HEK293 (cell line): ENCODE data around the gene GTF3C4.
"Not testable (repeated sequence)": the region's sequence is repeated elsewhere in the genome, so short reads cannot be mapped to it uniquely, and the experiment has no call there.

ENCODE experiments used
- CTCF ChIA-PET: fragments of 350-600 bp; formaldehyde crosslinking; extraction: SDS; loops from one replicate; lab custom pipeline; 2021; ENCODE audit warnings: antibody characterized with exemption; lab: Yijun Ruan, JAX
- POLR2A ChIA-PET: fragments of 300-600 bp; formaldehyde crosslinking; extraction: SDS; loops from one replicate; lab custom pipeline; 2020; ENCODE audit warnings: antibody characterized with exemption, inconsistent platforms; lab: Yijun Ruan, JAX
- H3K27ac ChIP-seq: fragments of 200-500 bp; sonication (Bioruptor generic); 2 replicates; pipeline ENCODE4 v1.5.1; 2014; ENCODE audit warnings: low read depth, low read length, control low read depth, inconsistent platforms; ENCODE audit errors: extremely low read depth
- H3K36me3 ChIP-seq, 2 experiments: fragments of 200-500 bp in 1 of 2; sonication (Bioruptor generic) in 1 of 2; 1 replicate in 1 of 2; 2 replicates in 1 of 2; pipeline ENCODE4 v1.5.1; 2014 to 2017; ENCODE audit warnings: inconsistent platforms in 2 of 2, low read length in 2 of 2; ENCODE audit not compliant: control insufficient read depth in 2 of 2, insufficient read depth in 1 of 2
- H3K4me1 ChIP-seq: fragments of 200-500 bp; sonication (Bioruptor generic); 2 replicates; pipeline ENCODE4 v1.5.1; 2014; ENCODE audit warnings: mild to moderate bottlenecking, low read length, inconsistent platforms; ENCODE audit not compliant: control insufficient read depth, insufficient read depth
- H3K4me3 ChIP-seq: 2 replicates; pipeline ENCODE4 v1.5.1; 2011; ENCODE audit warnings: low read depth, mild to moderate bottlenecking, control low read depth, low read length, moderate library complexity
- H3K9me3 ChIP-seq: fragments of 200-500 bp; sonication (Bioruptor generic); 2 replicates; pipeline ENCODE4 v1.5.1; 2014; ENCODE audit warnings: low read depth, low read length, inconsistent platforms; ENCODE audit not compliant: control insufficient read depth, insufficient read depth
- PRDM2 ChIP-seq: fragments of 450-650 bp; formaldehyde crosslinking; IDR thresholded peaks from 2 replicates; pipeline ENCODE4 v1.5.1; 2016; ENCODE audit warnings: missing biosample characterization, missing genetic modification characterization, borderline replicate concordance
- RBAK ChIP-seq: fragments of 450-650 bp; formaldehyde crosslinking; IDR thresholded peaks from 2 replicates; pipeline ENCODE4 v1.5.1; 2016; ENCODE audit warnings: missing biosample characterization, missing genetic modification characterization
- SP2 ChIP-seq: fragments of 450-650 bp; formaldehyde crosslinking; IDR thresholded peaks from 2 replicates; pipeline ENCODE4 v1.5.1; 2016; ENCODE audit warnings: missing biosample characterization, missing genetic modification characterization
- ZBTB1 ChIP-seq: fragments of 450-650 bp; formaldehyde crosslinking; IDR thresholded peaks from 2 replicates; pipeline ENCODE4 v1.5.1; 2016; ENCODE audit warnings: missing biosample characterization, missing genetic modification characterization
- ZBTB11 ChIP-seq: fragments of 450-650 bp; formaldehyde crosslinking; conservative IDR thresholded peaks from 2 replicates; pipeline ENCODE4 v1.5.1; 2016; ENCODE audit warnings: low read depth, missing biosample characterization, missing genetic modification characterization
- ZNF266 ChIP-seq: fragments of 450-650 bp; formaldehyde crosslinking; IDR thresholded peaks from 2 replicates; pipeline ENCODE4 v1.5.1; 2016; ENCODE audit warnings: missing biosample characterization, missing genetic modification characterization, low read depth
- ZNF350 ChIP-seq: fragments of 450-650 bp; formaldehyde crosslinking; IDR thresholded peaks from 2 replicates; pipeline ENCODE4 v1.5.0; 2017; ENCODE audit warnings: missing biosample characterization, mild to moderate bottlenecking, missing genetic modification characterization
- ZNF394 ChIP-seq: fragments of 450-650 bp; formaldehyde crosslinking; IDR thresholded peaks from 2 replicates; pipeline ENCODE4 v1.5.1; 2016; ENCODE audit warnings: missing biosample characterization, missing genetic modification characterization, mild to moderate bottlenecking, moderate library complexity, borderline replicate concordance
- ZNF426 ChIP-seq: fragments of 450-650 bp; formaldehyde crosslinking; IDR thresholded peaks from 2 replicates; pipeline ENCODE4 v1.5.1; 2017; ENCODE audit warnings: missing biosample characterization, missing genetic modification characterization, mild to moderate bottlenecking, inconsistent platforms, moderate library complexity
- ZNF518A ChIP-seq: fragments of 450-650 bp; formaldehyde crosslinking; conservative IDR thresholded peaks from 2 replicates; pipeline ENCODE4 v1.5.1; 2016; ENCODE audit warnings: low read depth, missing biosample characterization, missing genetic modification characterization
- ZNF529 ChIP-seq: fragments of 450-650 bp; formaldehyde crosslinking; IDR thresholded peaks from 2 replicates; pipeline ENCODE4 v1.5.1; 2017; ENCODE audit warnings: missing genetic modification characterization, missing biosample characterization; ENCODE audit not compliant: insufficient replicate concordance
- ZNF548 ChIP-seq: fragments of 450-650 bp; formaldehyde crosslinking; IDR thresholded peaks from 2 replicates; pipeline ENCODE4 v1.5.1; 2016; ENCODE audit warnings: missing biosample characterization, missing genetic modification characterization
- ZNF596 ChIP-seq: fragments of 450-650 bp; IDR thresholded peaks from 2 replicates; pipeline ENCODE4 v1.5.0; 2018; ENCODE audit warnings: missing biosample characterization, mild to moderate bottlenecking, missing genetic modification characterization, moderate library complexity
- ZNF623 ChIP-seq: fragments of 450-650 bp; formaldehyde crosslinking; IDR thresholded peaks from 2 replicates; pipeline ENCODE4 v1.5.1; 2016; ENCODE audit warnings: missing biosample characterization, missing genetic modification characterization
- ZNF639 ChIP-seq: fragments of 450-650 bp; formaldehyde crosslinking; IDR thresholded peaks from 2 replicates; pipeline ENCODE4 v1.5.1; 2016; ENCODE audit warnings: missing biosample characterization, missing genetic modification characterization

GTF3C4 gene

GRCh38 chr9:132711152-132711551 is 40.9 kb downstream of the GTF3C4 start:
- POLR2A ChIA-PET, H3K27ac ChIP-seq, H3K9me3 ChIP-seq, H3K4me1 ChIP-seq, H3K36me3 ChIP-seq, H3K4me3 ChIP-seq: not testable (repeated sequence)
- CTCF ChIA-PET: interaction anchor here (0.6 kb wide), 1 partner anchor 16 kb away, joined by 4 read pairs; no protein-coding TSS in a partner anchor
- peak; percentile 54 for TF ChIP-seq ZNF426 (tag by site-specific recombination)
- peak; percentile 64; the same call in 1 of the 2 replicates for TF ChIP-seq ZNF394 (tag by site-specific recombination)
- TF ChIP-seq ZNF518A (tag by site-specific recombination): peak; percentile 53
- 0 out of 2 replicates have a peak, but pooled peaks have one; percentile 43 for TF ChIP-seq ZBTB11 (tag by site-specific recombination)
- peak; percentile 29; the same call in 1 of the 2 replicates for TF ChIP-seq ZNF623 (tag by site-specific recombination)

- no peaks in the 10 kb centered on the region for H3K4me1 ChIP-seq
- no peaks in the 10 kb centered on the region for H3K36me3 ChIP-seq
- no peak overlapping the region for H3K4me3 ChIP-seq
- POLR2A ChIA-PET: no interaction called here
- H3K9me3 ChIP-seq: no peaks in the 10 kb centered on the region
- CTCF ChIA-PET: interaction anchor here (0.6 to 0.7 kb wide), 2 partner anchors 137 to 205 kb away, joined by 3 read pairs; no protein-coding TSS in a partner anchor
- H3K27ac ChIP-seq: no peak overlapping the region
- no peak for TF ChIP-seq ZNF350 (tag by site-specific recombination)
- no peak for TF ChIP-seq ZNF596
- TF ChIP-seq ZBTB1 (tag by site-specific recombination): no peak
- TF ChIP-seq ZNF266 (tag by site-specific recombination): no peak
- TF ChIP-seq ZNF548 (tag by site-specific recombination): no peak
- TF ChIP-seq SP2 (tag by site-specific recombination): no peak
Measured at GRCh38 chr9:132711846-132712245, 41.6 kb downstream of the GTF3C4 start.

GRCh38 chr9:132712753-132713152 is 42.5 kb downstream of the GTF3C4 start:
- CTCF ChIA-PET: no interaction called here

More at GRCh38 chr9:132712753-132713152, 42.5 kb downstream of the GTF3C4 start:
- Histone ChIP-seq H3K4me1 (no peaks in the 10 kb centered on the region), H3K36me3 (no peaks in the 10 kb centered on the region), H3K4me3 (no peak overlapping the region), H3K27ac (no peak overlapping the region), H3K9me3 (no peaks in the 10 kb centered on the region)
- TF ChIP-seq PRDM2: no peak
- TF ChIP-seq RBAK: no peak
- TF ChIP-seq ZNF529: no peak
- no peak for TF ChIP-seq ZNF639 (tag by site-specific recombination)
- no peak for TF ChIP-seq ZNF623 (tag by site-specific recombination)
- POLR2A ChIA-PET: no interaction called here
